Measurements from ENCODE around the gene PTPRD. TPM values are rescaled to one million over a fixed set of nuclear protein-coding genes. Genes with fewer than 3 reads are reported as not detected.

Gene PTPRD
- total and polyA plus RNA-seq, 2 of the 4 experiments (the other 2 are of a cell fraction), result 0.07 to 0.18 TPM

- H3K18ac ChIP-seq (ENCODE audit: low read depth, low read length), result no peak overlapping the region
- H3K27ac ChIP-seq (ENCODE audit: insufficient read depth, low read length), result no peak overlapping the region
- H2BK120ac ChIP-seq (ENCODE audit: low read depth, low read length), result no peak overlapping the region
- no peak overlapping the region for H4K91ac ChIP-seq (ENCODE audit: insufficient read depth, low read depth, low read length)
- H3K9me1 ChIP-seq (ENCODE audit: insufficient read depth, low read length), result no peaks in the 10 kb centered on the region
- H3K23ac ChIP-seq (ENCODE audit: low read depth, low read length), result no peak overlapping the region
- ChIA-PET POLR2A (ENCODE audit: unreplicated experiment) (no interaction called here), CTCF (no interaction called here)
- no peak for DNase-seq
- ATAC-seq (ENCODE audit: low read depth), result no peak
- no peak overlapping the region for H3K14ac ChIP-seq (replicated peaks; ENCODE audit: low read depth, low read length)
- no peaks in the 10 kb centered on the region for H4K20me1 ChIP-seq (ENCODE audit: insufficient read depth, low read length)
- WGBS, 2 experiments (ENCODE audit: extremely low coverage in 2 of 2, insufficient read length in 1 of 2), result no CpG with 5 or more reads among the region's 2 CpGs
- in situ Hi-C loops (cut with MboI; ENCODE audit: low sequenced_read_pairs) (no loop called here), dilution Hi-C loops (cut with HindIII; ENCODE audit: low sequenced_read_pairs, unreplicated experiment) (no loop called here), intact Hi-C loops (cut with micrococcal nuclease) (no loop called here)
- no peak overlapping the region for H4K5ac ChIP-seq (ENCODE audit: low read depth, low read length)
- H4K8ac ChIP-seq (ENCODE audit: low read depth in 2 of 2, low read length in 2 of 2), result no peak overlapping the region
- no peak overlapping the region for H2BK20ac ChIP-seq (ENCODE audit: low read depth, low read length)
- H3K9me3 ChIP-seq (ENCODE audit: control insufficient read depth, insufficient read depth, low read length), result peaks cover 2% of the 10 kb centered on the region; the same call in 1 of the 2 replicates
- H2AFZ ChIP-seq (replicated peaks; ENCODE audit: low read length, poor library complexity), result no peak overlapping the region
- no peaks in the 10 kb centered on the region for H3K4me1 ChIP-seq (ENCODE audit: control insufficient read depth, insufficient read depth, low read length)
- TF ChIP-seq CHD1 (IDR thresholded peaks at IDR 0.05; ENCODE audit: low read depth, low read length), result no peak
- no peak overlapping the region for H3K4me3 ChIP-seq (ENCODE audit: insufficient read depth, low read depth, low read length)
- no peak overlapping the region for H3K4ac ChIP-seq (ENCODE audit: low read depth, low read length)
- no TSS peak for BruUV-seq (replicated peaks)
- H3K4me2 ChIP-seq (ENCODE audit: low read depth, low read length), result no peak overlapping the region
- no peak overlapping the region for H2BK5ac ChIP-seq (ENCODE audit: low read depth, low read length, poor library complexity, severe bottlenecking)
- no peak overlapping the region for H2BK15ac ChIP-seq (ENCODE audit: low read depth, low read length)
- H3K27me3 ChIP-seq (ENCODE audit: control insufficient read depth, insufficient read depth, low read length), result no peaks in the 10 kb centered on the region
- no peak overlapping the region for H3K9ac ChIP-seq (ENCODE audit: low read depth, low read length)
- H2AK5ac ChIP-seq (ENCODE audit: low read depth, low read length), result no peak overlapping the region
- H3K56ac ChIP-seq (ENCODE audit: extremely low read depth, insufficient read depth, low read length), result no peak overlapping the region
- H3K36me3 ChIP-seq (ENCODE audit: control insufficient read depth, insufficient read depth, low read length), result no peaks in the 10 kb centered on the region
- H2AK9ac ChIP-seq (replicated peaks; ENCODE audit: low read depth, low read length, poor library complexity), result no peak overlapping the region
- H3K79me1 ChIP-seq (ENCODE audit: low read depth in 1 of 2, low read length in 2 of 2), result no peaks in the 10 kb centered on the region
Observed at GRCh38 chr9:9117866-9118265, 1494.9 kb downstream of the PTPRD start.
